K562 (cell line): Measurements from ENCODE around the gene ACSS2. TPM values are rescaled to one million over a fixed set of nuclear protein-coding genes. Genes with fewer than 3 reads are reported as not detected.

Experiments
- ATAC-seq: fragments of 200-7000 bp; cut with Tn5 transposase; 3 replicates; pipeline ENCODE4 v1.9.1; 2020; ENCODE audit warnings: moderate library complexity
- BruUV-seq: library from RNA; stranded (reverse); fragments of 400-500 nt; replicated peaks from 2 replicates; lab custom pipeline; 2021; lab: Mats Ljungman, UMichigan
- CTCF ChIA-PET: fragments of 300-600 bp; formaldehyde crosslinking; extraction: SDS; loops from one replicate; lab custom pipeline; 2021; ENCODE audit warnings: low intra/inter-chr PET ratio; lab: Yijun Ruan, JAX
- POLR2A ChIA-PET: fragments of 300-600, 350-650 bp; sonication (Branson Sonifier 250); formaldehyde crosslinking; extraction: SDS; loops from one replicate; lab custom pipeline; 2021; ENCODE audit warnings: antibody characterized with exemption, inconsistent platforms; lab: Yijun Ruan, JAX
- DNase-seq, 4 experiments: peaks; one replicate each; pipeline versions ENCODE4 v3.0.0 to v3.0.0-alpha.2; 2011 to 2018; ENCODE audit warnings: low spot score in 3 of 4, mixed read lengths in 3 of 4; ENCODE audit errors: extremely low read depth in 1 of 4
- FAIRE-seq: peaks from 2 replicates; lab custom pipeline; 2011; peaks lifted over from hg19 to GRCh38; lab: Jason Lieb, UNC
- H2AFZ ChIP-seq: 2 replicates; pipeline ENCODE4 v1.6.0; 2011; ENCODE audit warnings: low read depth, low read length, control low read depth, inconsistent platforms
- H3K27ac ChIP-seq: fragments of 200-600 bp; 3 replicates; pipeline ENCODE4 v1.8.0; 2011; ENCODE audit warnings: low read depth, mild to moderate bottlenecking, control low read depth, inconsistent platforms, low read length, moderate library complexity, mixed read lengths; ENCODE audit errors: extremely low read depth
- H3K27me3 ChIP-seq, 2 experiments: fragments of 300-600 bp in 1 of 2; 2 replicates in 1 of 2; 3 replicates in 1 of 2; pipeline versions ENCODE4 v1.6.0 to v1.8.0; 2011; ENCODE audit warnings: inconsistent platforms in 2 of 2, low read length in 2 of 2, mild to moderate bottlenecking in 1 of 2, mixed read lengths in 1 of 2, moderate library complexity in 1 of 2; ENCODE audit not compliant: control insufficient read depth in 2 of 2, insufficient read depth in 2 of 2
- H3K36me3 ChIP-seq: fragments of 300-600 bp; 3 replicates; pipeline ENCODE4 v1.8.0; 2011; ENCODE audit warnings: mild to moderate bottlenecking, low read length, inconsistent platforms; ENCODE audit not compliant: control insufficient read depth, insufficient read depth
- H3K4me1 ChIP-seq, 2 experiments: fragments of 200-600 bp in 1 of 2; replicated peaks in 1 of 2; 2 replicates in 1 of 2; 3 replicates in 1 of 2; pipeline versions ENCODE4 v1.5.1 to v1.8.0; 2011; ENCODE audit warnings: inconsistent platforms in 2 of 2, low read length in 2 of 2, mild to moderate bottlenecking in 1 of 2, mixed read lengths in 1 of 2, moderate library complexity in 1 of 2; ENCODE audit not compliant: control insufficient read depth in 2 of 2, insufficient read depth in 2 of 2
- H3K4me2 ChIP-seq: 2 replicates; pipeline ENCODE4 v1.6.1; 2011; ENCODE audit warnings: low read length, control low read depth, inconsistent platforms, mixed read lengths; ENCODE audit not compliant: insufficient read depth
- H3K4me3 ChIP-seq: fragments of 200-600 bp; sonication (generic), shearing (Covaris generic); 2 replicates; pipeline ENCODE4 v1.5.1; 2016; ENCODE audit warnings: control low read depth, inconsistent platforms
- H3K79me2 ChIP-seq: fragments of 200-600 bp; 3 replicates; pipeline ENCODE4 v1.8.0; 2011; ENCODE audit warnings: low read length, inconsistent platforms; ENCODE audit not compliant: control insufficient read depth, insufficient read depth
- H3K9ac ChIP-seq, 2 experiments: 2 replicates each; pipeline versions ENCODE4 v1.6.0 to v1.6.1; 2011; ENCODE audit warnings: low read depth in 2 of 2, low read length in 2 of 2, control low read depth in 1 of 2, inconsistent platforms in 1 of 2, mild to moderate bottlenecking in 1 of 2, mixed read lengths in 1 of 2; ENCODE audit not compliant: insufficient read depth in 1 of 2
- H3K9me1 ChIP-seq: one replicate; pipeline ENCODE4 v1.6.0; 2011; ENCODE audit warnings: inconsistent platforms, mild to moderate bottlenecking, low read length, moderate library complexity; ENCODE audit not compliant: control insufficient read depth, insufficient read depth
- H3K9me3 ChIP-seq: replicated peaks from 2 replicates; pipeline ENCODE4 v1.5.1; 2011; ENCODE audit warnings: low read depth, low read length, inconsistent platforms; ENCODE audit not compliant: control insufficient read depth, insufficient read depth
- H4K20me1 ChIP-seq: replicated peaks from 2 replicates; pipeline ENCODE4 v1.6.1; 2011; ENCODE audit warnings: low read length, inconsistent platforms, mixed read lengths; ENCODE audit not compliant: control insufficient read depth, insufficient read depth
- ARNT ChIP-seq, 2 experiments: fragments of 450-650 bp; IDR thresholded peaks; 2 replicates each; pipeline ENCODE4 v1.6.1; 2016; ENCODE audit warnings: mild to moderate bottlenecking in 1 of 2
- DMBX1 ChIP-seq: fragments of 250-450 bp; sonication (Bioruptor Pico); IDR thresholded peaks from 2 replicates; pipeline ENCODE4 v1.8.0; 2022; ENCODE audit warnings: inconsistent platforms, mild to moderate bottlenecking, moderate library complexity, borderline replicate concordance
- E2F1 ChIP-seq: sonication (generic); formaldehyde crosslinking; IDR thresholded peaks from 2 replicates; pipeline ENCODE4 v1.8.1; 2023; ENCODE audit warnings: mild to moderate bottlenecking, missing genetic modification reagents, moderate library complexity
- KLF6 ChIP-seq: fragments of 250-450 bp; sonication (Bioruptor Pico); IDR thresholded peaks from 2 replicates; pipeline ENCODE4 v1.4.0; 2020; ENCODE audit warnings: mild to moderate bottlenecking, moderate library complexity, borderline replicate concordance
- LCOR ChIP-seq: sonication (generic); formaldehyde crosslinking; IDR thresholded peaks from 2 replicates; pipeline ENCODE4 v1.8.0; 2022; ENCODE audit warnings: mild to moderate bottlenecking, missing genetic modification reagents
- MCM3 ChIP-seq: fragments of 450-650 bp; IDR thresholded peaks from 2 replicates; pipeline ENCODE4 v1.6.1; 2016
- MED1 ChIP-seq: sonication (generic); formaldehyde crosslinking; IDR thresholded peaks from 2 replicates; pipeline ENCODE4 v1.8.1; 2023; ENCODE audit warnings: missing genetic modification reagents, borderline replicate concordance
- PHB2 ChIP-seq: fragments of 450-650 bp; IDR thresholded peaks from 2 replicates; pipeline ENCODE4 v1.6.1; 2017; ENCODE audit warnings: low read depth
- RBFOX2 ChIP-seq: fragments of 200-400 bp; formaldehyde crosslinking; IDR thresholded peaks from 2 replicates; pipeline ENCODE4 v1.6.1; 2017; ENCODE audit warnings: low read depth, mild to moderate bottlenecking, low read length, moderate library complexity
- XRCC3 ChIP-seq: fragments of 450-650 bp; IDR thresholded peaks from 2 replicates; pipeline ENCODE4 v1.6.1; 2017; ENCODE audit warnings: mild to moderate bottlenecking, moderate library complexity
- ZNF212 ChIP-seq: fragments of 450-650 bp; formaldehyde crosslinking; IDR thresholded peaks from 2 replicates; pipeline ENCODE4 v1.4.0; 2020; ENCODE audit warnings: mild to moderate bottlenecking
- ZNF668 ChIP-seq: fragments of 250-450 bp; sonication (Bioruptor Pico); IDR thresholded peaks from 2 replicates; pipeline ENCODE4 v1.8.0; 2022; ENCODE audit warnings: mild to moderate bottlenecking, inconsistent platforms
- WGBS: fragments of 100-300 bp; shearing (Covaris generic); methylation state at CpG from one replicate; pipeline ENCODE4 v1.1.6; 2016; ENCODE audit warnings: low coverage, mixed read lengths; ENCODE audit not compliant: insufficient coverage; ENCODE audit errors: missing lambda C conversion rate; 5-methylcytosine and 5-hydroxymethylcytosine counted together
- in situ Hi-C: fragments of 300-500 bp; cut with MboI; formaldehyde crosslinking; loops from 4 replicates; pipeline ENCODE4 v1.15.0; 2018; ENCODE audit warnings: inconsistent platforms, mixed read lengths
- intact Hi-C: fragments of 100-400 bp; cut with micrococcal nuclease; formaldehyde crosslinking; loops from 2 replicates; pipeline ENCODE4 v1.14.2; 2022
- polyA plus RNA-seq, 8 experiments: library from polyadenylated mRNA; depleted of rRNA in 4 of 8; stranded (reverse) in 5 of 8; unstranded in 3 of 8; fragments of >200 nt; fragmentation: Nextera tagmentation in 2 of 8; fragmentation: Illumina TruSeq in 1 of 8; extraction: Ambion mirVana in 2 of 8; extraction: Trizol in 1 of 8; gene quantifications; 2 replicates each; pipeline versions ENCODE4 v1.2.1 to v1.2.3, GENCODE V29; 2011 to 2014; ENCODE audit warnings: inconsistent platforms in 1 of 8, missing spikeins in 1 of 8
- total RNA-seq, 7 experiments: library from RNA; depleted of rRNA in 6 of 7; stranded (reverse); fragments of >200 nt in 6 of 7; fragmentation: Illumina TruSeq in 2 of 7; extraction: Trizol in 2 of 7; gene quantifications; 2 replicates each; pipeline versions ENCODE4 v1.2.1 to v1.2.3, GENCODE V29; 2011 to 2021; ENCODE audit warnings: low replicate concordance in 1 of 7

ACSS2 gene
- total and polyA plus RNA-seq, 9 of the 15 experiments (the other 6 are each of a cell fraction or from before 2014, with no cell fraction given): 21.9 to 246 (median 66.2) TPM

- no peaks in the 10 kb centered on the region; a peak in 1 of 5 replicates for H3K27me3 ChIP-seq
- peaks cover 16% of the 10 kb centered on the region for H3K79me2 ChIP-seq
- H3K36me3 ChIP-seq: no peaks in the 10 kb centered on the region
- in situ Hi-C loops: loop anchor here (5.0 kb wide), 1 partner anchor 86 kb away; the partner anchor contains the start of genes GSS and MYH7B
- H2AFZ ChIP-seq: no peak overlapping the region
- ChIA-PET POLR2A (interaction anchor here (0.7 to 1.1 kb wide), 2 partner anchors 46 to 221 kb away, joined by 3 read pairs; partner anchors contain the start of genes NCOA6 and TRPC4AP), CTCF (no interaction called here)
- FAIRE-seq (peak; percentile 35), ATAC-seq (no peak), DNase-seq (peak in 1 of 4 experiments; percentile 3)
- H3K27ac ChIP-seq: no peak overlapping the region
- peak overlapping the region; percentile 59 for H3K4me3 ChIP-seq
- TF ChIP-seq XRCC3 (no peak), RBFOX2 (no peak), MCM3 (no peak), PHB2 (no peak), KLF6 (CRISPR knock-in tag) (no peak), MED1 (CRISPR knock-in tag) (no peak), DMBX1 (CRISPR knock-in tag) (no peak), ZNF212 (CRISPR knock-in tag) (no peak), LCOR (no peak), ARNT (IDR thresholded peaks at IDR 0.05) (no peak), E2F1 (CRISPR knock-in tag) (no peak), ZNF668 (CRISPR knock-in tag) (no peak)
- H3K4me2 ChIP-seq: peak overlapping the region; percentile 96
- 90% methylated on average over 7 of the region's 7 CpGs for WGBS
- no peaks in the 10 kb centered on the region for H3K9me3 ChIP-seq
- 0 out of 2 replicates have a peak, but pooled peaks cover 3% of the 10 kb centered on the region for H4K20me1 ChIP-seq
- intact Hi-C loops: loop anchor here (5.0 to 10.0 kb wide), 2 partner anchors 276 to 393 kb away; partner anchors contain the start of gene EDEM2
- no peaks in the 10 kb centered on the region for H3K9me1 ChIP-seq
- peaks cover 22 to 28% of the 10 kb centered on the region in 2 experiments; a peak in 4 of 5 replicates for H3K4me1 ChIP-seq
- H3K9ac ChIP-seq: peak overlapping the region; percentile 74 to 95; a peak in 3 of 4 replicates
- no TSS peak for BruUV-seq
Measured at GRCh38 chr20:34871320-34871926, 5.0 kb upstream of the ACSS2 start.
